ENCODE measurements around the gene ARFGAP1.

The ARFGAP1 gene

DNA sequence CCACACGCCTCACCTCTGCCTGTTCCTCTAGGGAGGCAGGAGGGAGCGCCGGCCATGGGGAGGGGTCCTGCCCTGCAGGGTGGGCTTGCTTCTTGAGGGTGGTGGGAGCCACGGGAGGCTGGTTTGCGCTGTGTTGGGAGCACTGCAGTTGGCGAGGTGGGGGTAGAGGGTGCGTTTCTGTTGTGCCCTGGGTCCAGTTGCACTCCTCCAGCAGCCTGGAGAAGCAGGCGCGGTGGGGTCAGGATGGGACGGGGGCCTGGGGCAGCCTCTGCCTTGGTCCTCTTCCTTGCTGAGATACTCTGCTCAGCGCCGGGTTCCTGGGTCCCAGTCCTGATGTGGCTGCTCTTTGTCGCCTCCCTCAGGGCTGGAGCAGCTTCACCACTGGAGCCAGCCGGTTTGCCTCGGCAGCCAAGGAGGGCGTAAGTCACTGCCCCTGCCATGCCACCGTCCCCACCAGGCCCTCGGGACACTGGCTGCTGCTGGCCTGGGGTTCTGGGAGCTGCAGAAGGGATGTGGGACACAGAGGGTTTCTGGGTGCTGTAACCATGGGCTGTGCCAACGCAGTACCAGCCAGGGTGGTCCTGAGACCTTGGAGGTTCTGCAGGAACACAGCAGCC, 8.4 kb downstream of the ARFGAP1 start:
- DNase-seq = peak; percentile 11

GRCh38 chr20:63281742-63282665, 9.4 kb downstream of the ARFGAP1 start:
- DNase-seq = no peak

DNA sequence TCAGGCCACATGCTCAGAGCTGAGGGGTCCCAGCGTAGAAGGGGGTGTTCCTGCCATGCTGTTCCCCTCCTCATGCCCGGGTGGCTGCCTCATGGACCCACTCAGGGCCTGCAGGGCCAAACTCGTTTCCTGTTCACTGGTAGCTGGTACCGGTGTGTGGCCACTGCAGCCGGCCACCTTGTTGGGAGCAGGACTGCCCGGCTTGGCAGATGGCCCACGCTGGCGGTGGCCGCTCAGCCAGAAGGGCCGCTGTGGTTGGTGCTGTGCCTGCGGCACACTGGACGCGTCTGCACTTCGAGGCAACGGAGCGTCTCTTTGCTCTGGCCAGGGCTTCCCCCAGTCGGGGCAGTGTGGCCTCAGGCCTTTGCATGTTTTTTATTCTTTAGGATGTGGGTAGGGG, 10.3 kb downstream of the ARFGAP1 start:
- no peak for DNase-seq

DNA sequence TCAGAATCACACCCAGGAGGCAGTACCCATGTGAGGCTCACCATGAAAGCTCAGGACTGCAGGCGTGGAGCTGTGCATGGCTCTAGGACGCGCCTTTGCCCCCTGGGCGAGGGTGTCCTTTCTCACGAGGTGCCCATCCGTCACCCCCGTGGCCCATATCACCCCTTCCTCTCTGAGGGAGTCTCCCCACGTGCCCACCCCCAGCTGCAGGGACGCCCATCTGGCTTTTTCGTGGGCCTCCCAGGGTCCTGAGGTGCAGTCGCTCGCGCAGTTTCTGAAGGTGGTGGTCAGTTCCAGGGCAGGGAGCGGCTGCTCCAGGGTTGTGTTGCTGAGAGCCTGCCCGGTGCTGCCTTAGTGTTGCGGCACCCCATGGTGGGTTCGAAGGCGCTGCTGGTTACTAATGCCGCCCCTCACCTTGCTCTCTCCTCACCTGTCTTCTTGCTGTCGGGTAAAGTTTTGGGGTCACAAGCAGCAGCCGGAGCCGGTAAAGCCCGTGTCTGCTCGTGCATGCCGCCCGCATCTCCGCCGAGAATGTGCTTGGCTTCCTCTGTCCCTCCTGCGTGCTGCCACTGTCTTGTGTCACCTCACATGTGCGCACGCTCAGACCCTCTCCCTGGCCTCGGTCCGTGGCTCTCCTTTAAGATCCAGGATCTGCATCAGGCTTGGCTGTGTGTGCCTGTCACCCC, 10.9 kb downstream of the ARFGAP1 start:
- DNase-seq = no peak

DNA sequence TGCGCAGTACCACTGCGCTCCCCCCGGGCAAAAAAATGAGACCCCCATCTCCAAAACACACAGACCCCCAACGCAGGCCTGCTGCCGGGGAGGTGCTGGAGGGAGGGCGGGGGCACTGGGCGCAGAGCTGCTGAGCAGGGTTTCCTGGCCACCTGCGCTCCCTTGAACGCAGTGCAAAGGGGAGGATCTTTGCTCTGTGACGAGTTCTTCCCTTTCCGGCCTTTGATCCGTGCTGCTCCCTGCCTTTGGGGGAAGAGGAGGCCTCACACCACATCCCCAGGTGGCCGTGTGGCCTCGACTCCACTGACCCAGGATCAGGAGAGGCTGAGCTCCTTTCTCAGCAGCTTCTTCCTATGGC, 11.4 kb downstream of the ARFGAP1 start:
- no peak for DNase-seq

- no peak for DNase-seq
Measured at GRCh38 chr20:63284544-63284949, 11.9 kb downstream of the ARFGAP1 start.

- DNase-seq = no peak
Measured at GRCh38 chr20:63284981-63285524, 12.4 kb downstream of the ARFGAP1 start.

- DNase-seq = no peak
Measured at GRCh38 chr20:63285636-63286615, 13.3 kb downstream of the ARFGAP1 start.

- DNase-seq = no peak
Measured at GRCh38 chr20:63286781-63287696, 14.4 kb downstream of the ARFGAP1 start.

GRCh38 chr20:63287697-63288580, 15.3 kb downstream of the ARFGAP1 start:
- no peak for DNase-seq

- no peak for DNase-seq
Measured at GRCh38 chr20:63288581-63289251, 16.1 kb downstream of the ARFGAP1 start.

DNA sequence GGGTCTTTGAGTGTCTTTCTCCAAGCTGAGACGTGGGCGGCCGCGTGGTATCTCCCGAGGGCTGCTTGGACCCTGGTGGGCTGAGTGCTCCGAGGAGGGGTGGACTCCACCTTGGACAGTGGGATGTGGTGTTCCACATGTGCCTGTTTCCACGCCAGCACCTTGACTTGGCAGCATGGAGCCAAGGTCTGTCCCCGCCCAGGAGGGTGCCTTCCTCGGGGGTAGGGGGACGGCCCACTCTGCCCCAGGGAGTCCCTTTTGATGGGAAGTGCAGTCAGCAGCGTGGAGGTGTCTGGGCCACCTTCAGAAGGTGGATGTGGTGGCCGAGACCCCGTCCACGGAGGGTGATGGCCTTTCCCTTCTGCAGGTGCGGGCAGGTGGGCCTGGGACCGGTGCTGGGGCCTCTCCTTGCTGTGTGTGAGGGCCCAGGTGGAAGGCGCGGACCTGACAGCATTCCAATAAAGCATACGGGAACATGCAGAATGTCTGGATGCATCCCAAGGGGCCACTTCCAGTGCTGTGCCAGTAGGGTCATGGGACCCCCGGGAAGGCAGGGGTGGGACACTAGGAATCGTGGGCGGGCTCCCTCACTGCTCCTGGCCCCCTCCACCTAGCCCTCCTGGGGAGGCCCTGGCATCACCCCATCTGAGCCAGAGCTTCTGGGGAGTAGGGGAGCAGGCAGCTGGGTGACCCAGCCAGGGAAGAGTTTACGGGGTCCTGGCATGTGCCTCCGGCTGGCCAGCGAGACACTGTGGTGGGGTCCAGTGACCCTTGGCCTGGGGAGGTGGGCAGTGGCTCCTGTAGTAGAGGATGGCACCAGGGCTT, 16.9 kb downstream of the ARFGAP1 start:
- DNase-seq = no peak

- DNase-seq = no peak
Measured at GRCh38 chr20:63290136-63290676, 17.6 kb downstream of the ARFGAP1 start.

- DNase-seq = no peak
Measured at GRCh38 chr20:63290677-63291472, 18.3 kb downstream of the ARFGAP1 start.

DNA sequence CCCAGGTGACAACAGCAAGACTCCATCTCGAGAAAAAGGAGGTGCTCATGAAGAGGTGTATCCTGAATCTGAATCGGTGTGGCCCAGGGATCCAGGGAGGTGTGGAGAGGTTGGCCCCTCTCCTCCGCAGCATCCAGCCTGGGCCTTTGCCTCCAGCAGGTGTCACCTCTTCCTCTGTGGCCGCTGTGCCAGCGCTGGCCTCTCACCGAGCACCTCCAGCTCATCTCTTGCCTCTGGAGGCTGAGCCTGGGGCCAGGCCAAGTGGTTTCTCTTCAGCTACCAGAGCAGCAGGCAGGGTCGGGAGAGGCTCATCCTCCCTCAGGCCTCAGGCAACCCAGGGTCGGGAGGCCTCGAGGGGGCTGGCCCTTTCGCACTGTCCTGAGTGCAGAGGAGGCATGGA, 19.2 kb downstream of the ARFGAP1 start:
- DNase-seq = no peak

GRCh38 chr20:63292292-63292701, 19.7 kb downstream of the ARFGAP1 start:
- DNase-seq = no peak

GRCh38 chr20:63292904-63293303, 20.3 kb downstream of the ARFGAP1 start, which contains the start of gene COL20A1:
TSS of gene COL20A1 (plus strand) at chr20:63293186. CDS start at chr20:63295108, 1,922 bp downstream.
- DNase-seq = no peak
